IPS-18c (cell line): ENCODE results near the gene ETV4.

ENCODE experiments used
- H3K4me3 ChIP-seq: 2 replicates; pipeline ENCODE4 v1.7.0; 2013; ENCODE audit warnings: low read depth, mild to moderate bottlenecking, low read length, moderate library complexity; ENCODE audit not compliant: insufficient read depth
- H3K9me3 ChIP-seq: one replicate; pipeline ENCODE4 v1.6.1; 2013; ENCODE audit warnings: mild to moderate bottlenecking, low read length, moderate library complexity; ENCODE audit not compliant: control insufficient read depth, insufficient read depth

ETV4 gene

DNA sequence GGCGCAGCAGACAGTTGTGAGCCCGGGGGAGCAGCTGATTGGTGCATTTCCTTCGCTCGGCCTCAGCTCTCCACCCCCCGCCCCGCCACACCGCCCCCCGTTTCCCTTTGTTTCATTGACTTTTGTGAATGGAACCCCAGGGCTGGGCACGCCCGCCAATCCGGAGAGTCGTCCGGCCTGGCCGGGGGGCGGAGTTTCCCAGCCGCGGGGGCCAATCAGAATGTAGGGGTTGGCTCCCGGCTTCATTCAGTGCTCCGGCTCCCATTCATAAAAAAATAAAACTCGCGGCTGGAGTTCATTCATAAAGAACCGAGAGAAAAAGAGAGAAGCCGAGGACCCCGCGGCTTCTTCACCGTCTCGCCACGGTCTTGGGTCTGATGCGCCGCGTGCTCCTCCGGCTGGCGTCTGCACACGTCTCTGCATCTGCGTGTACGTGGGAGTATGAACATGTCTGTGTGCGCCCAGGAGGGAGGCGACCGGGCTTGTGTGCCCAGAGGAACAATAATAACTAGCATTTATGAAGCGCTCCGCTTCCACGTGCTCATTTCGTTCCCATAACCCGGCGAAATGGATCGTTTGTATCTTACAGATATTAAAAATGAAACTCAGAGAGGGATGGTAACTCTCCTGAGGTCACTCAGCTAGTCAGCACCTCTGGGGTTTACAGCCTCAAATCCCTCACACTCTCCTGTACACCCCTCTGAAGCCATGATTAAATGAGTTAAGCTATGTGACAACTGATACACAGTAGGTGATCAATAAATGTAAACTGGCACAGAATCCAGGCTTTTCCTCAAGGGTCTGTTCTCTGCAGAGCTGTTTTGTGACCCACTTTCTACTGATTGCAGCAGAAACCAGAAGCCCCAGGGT, at the start of gene ETV4:
TSS of gene ETV4 (minus strand) at position 22 of the 870 bp plus-strand sequence. CDS start 723 bp downstream, outside the sequence.
- peak within 1 kb of the TSS; percentile 74 for H3K4me3 ChIP-seq
- H3K9me3 ChIP-seq: no peaks in the 10 kb centered on the region

DNA sequence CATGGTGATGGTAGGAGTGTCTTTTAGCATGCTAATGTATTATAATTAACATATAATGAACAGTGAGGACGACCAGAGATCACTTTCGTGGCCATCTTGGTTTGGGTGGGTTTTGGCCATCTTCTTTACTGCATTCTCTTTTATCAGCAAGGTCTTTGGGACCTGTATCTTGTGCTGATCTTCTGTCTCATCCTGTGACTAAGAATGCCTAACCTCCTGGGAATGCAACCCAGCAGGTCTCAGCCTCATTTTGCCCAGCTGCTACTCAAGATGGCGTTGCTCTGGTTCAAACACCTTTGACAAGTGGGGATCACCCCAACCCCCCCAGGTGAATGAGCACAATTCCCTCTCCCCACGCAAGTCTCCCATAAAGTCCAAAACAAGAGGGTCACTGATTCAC, 49.3 kb upstream of the ETV4 start:
- no peak overlapping the region for H3K4me3 ChIP-seq
- no peaks in the 10 kb centered on the region for H3K9me3 ChIP-seq

DNA sequence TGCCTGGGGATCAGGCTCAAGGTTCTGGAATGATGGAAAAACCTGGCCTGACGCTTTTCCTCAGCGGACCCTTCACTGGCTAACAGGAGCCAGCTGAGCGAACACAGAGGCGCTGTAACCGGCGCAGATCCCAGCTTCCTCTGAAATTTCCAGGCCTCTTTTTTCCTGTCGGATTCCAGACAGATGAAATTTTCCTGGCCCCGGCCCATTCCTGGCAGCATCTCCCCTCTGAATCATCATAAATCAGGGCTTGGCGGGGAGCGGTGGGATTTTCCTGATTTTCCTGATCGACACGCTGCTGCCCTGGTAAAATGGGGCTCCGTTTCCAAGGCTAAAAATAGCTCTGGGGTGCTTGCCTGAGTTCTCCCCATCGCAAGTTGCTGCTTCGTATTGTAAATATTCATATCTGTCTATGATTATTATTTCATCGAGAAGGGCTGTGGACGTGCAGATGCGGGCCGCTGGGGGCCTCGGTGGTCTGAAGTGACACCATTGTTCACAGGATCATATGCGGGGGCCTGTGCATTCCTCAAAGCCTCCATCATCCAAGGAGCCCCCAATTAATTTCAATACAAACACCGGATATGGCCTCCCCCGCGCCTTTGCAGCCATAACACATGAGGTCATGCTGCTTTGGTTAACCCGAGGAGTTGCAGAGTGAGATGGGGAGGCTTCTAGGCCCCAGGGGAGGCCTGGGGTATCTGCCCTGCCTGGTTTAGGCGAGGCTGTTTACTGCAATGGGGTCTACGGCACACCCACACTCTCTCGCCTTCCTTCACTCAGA, 45.8 kb upstream of the ETV4 start:
- no peaks in the 10 kb centered on the region for H3K9me3 ChIP-seq
- H3K4me3 ChIP-seq: no peak overlapping the region

- H3K4me3 ChIP-seq: no peak overlapping the region
- H3K9me3 ChIP-seq: no peaks in the 10 kb centered on the region
These were observed 44.9 kb upstream of the ETV4 start for GRCh38 chr17:43591001-43591400.

DNA sequence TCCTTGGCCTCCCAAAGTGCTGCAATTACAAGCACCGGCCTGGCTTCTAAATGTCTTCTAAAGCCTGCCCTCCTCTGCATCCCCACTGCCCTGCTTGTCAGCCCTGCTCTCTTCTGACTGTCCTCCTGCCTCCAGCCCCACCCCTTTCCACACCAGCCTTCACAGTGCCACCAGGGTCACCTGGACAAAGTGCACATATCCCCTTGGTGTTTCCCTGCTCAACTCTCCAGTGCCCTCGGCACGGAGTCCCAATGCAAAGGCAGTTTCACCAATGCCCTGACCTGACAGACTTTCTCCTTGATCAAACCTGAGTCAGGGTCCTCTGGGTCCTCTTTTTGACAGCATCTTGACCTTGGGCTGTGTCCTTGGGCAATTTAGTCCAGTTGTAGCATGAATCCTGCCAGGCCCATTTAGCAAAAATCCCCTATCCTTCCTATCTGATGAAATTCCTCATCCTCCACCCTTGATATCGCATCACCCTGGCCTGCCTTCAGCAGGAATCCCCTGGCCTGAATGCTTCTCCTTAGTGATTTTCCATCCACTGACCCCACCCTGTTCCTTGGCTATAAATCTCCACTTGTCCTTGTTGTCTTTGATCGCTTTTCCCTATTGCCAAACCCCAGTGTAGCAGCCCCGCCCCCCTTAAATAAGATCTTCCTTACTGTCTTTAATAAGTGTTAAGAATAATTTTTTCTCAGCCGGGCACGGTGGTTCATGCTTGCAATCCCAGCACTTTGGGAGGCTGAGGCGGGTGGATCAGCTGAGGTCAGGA, 42.7 kb upstream of the ETV4 start:
- H3K9me3 ChIP-seq: no peaks in the 10 kb centered on the region
- H3K4me3 ChIP-seq: no peak overlapping the region

GRCh38 chr17:43588121-43588520, 42.0 kb upstream of the ETV4 start:
- Histone ChIP-seq H3K4me3 (no peak overlapping the region), H3K9me3 (no peaks in the 10 kb centered on the region)

DNA sequence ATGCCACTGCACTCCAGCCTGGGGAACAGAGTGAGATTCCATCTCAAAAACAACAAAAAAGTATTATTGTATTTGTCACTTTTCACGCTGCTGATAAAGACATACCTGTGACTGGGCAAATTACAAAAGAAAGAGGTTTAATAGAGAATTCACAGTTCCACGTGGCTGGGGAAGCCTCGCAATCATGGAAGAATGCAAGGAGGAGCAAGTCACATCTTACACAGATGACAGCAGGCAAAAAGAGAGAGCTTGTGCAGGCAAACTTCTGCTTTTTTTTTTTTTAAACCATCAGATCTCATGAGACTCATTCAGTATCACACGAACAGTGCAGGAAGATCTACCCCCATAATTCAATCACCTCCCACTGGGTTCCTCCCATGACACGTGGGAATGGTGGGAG, 41.5 kb upstream of the ETV4 start:
- H3K9me3 ChIP-seq: no peaks in the 10 kb centered on the region
- no peak overlapping the region for H3K4me3 ChIP-seq

GRCh38 chr17:43584666-43585102, 38.5 kb upstream of the ETV4 start:
- Histone ChIP-seq H3K4me3 (no peak overlapping the region), H3K9me3 (no peaks in the 10 kb centered on the region)

- H3K9me3 ChIP-seq: no peaks in the 10 kb centered on the region
- no peak overlapping the region for H3K4me3 ChIP-seq
These were observed 37.2 kb upstream of the ETV4 start for GRCh38 chr17:43583332-43583731.

GRCh38 chr17:43581613-43582012, 35.5 kb upstream of the ETV4 start:
- H3K4me3 ChIP-seq: no peak overlapping the region
- no peaks in the 10 kb centered on the region for H3K9me3 ChIP-seq

GRCh38 chr17:43581130-43581529, 35.0 kb upstream of the ETV4 start:
- H3K4me3 ChIP-seq: no peak overlapping the region

GRCh38 chr17:43579566-43580140, 33.5 kb upstream of the ETV4 start:
- Histone ChIP-seq H3K9me3 (no peaks in the 10 kb centered on the region), H3K4me3 (no peak overlapping the region)

More at GRCh38 chr17:43581130-43581529, 35.0 kb upstream of the ETV4 start:
- no peaks in the 10 kb centered on the region for H3K9me3 ChIP-seq

- H3K9me3 ChIP-seq: no peaks in the 10 kb centered on the region
- no peak overlapping the region; the same call in 1 of the 2 replicates for H3K4me3 ChIP-seq
These were observed 32.8 kb upstream of the ETV4 start for GRCh38 chr17:43578699-43579565.

DNA sequence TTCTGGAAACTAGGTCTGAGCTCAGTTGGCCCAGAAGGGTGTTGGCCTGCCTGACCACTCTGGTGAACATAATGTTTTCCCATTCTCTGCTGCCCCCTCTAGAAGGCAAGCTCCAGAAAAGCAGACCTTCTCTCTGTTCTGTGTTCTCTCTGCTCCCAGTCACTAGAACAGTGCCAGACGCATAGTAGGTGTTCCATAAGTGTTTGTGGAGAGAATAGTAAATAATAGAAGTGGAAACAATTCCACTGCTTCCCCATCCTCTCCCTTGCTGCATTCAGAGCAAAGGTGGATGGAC, 32.2 kb upstream of the ETV4 start:
- H3K4me3 ChIP-seq: no peak overlapping the region
- no peaks in the 10 kb centered on the region for H3K9me3 ChIP-seq

DNA sequence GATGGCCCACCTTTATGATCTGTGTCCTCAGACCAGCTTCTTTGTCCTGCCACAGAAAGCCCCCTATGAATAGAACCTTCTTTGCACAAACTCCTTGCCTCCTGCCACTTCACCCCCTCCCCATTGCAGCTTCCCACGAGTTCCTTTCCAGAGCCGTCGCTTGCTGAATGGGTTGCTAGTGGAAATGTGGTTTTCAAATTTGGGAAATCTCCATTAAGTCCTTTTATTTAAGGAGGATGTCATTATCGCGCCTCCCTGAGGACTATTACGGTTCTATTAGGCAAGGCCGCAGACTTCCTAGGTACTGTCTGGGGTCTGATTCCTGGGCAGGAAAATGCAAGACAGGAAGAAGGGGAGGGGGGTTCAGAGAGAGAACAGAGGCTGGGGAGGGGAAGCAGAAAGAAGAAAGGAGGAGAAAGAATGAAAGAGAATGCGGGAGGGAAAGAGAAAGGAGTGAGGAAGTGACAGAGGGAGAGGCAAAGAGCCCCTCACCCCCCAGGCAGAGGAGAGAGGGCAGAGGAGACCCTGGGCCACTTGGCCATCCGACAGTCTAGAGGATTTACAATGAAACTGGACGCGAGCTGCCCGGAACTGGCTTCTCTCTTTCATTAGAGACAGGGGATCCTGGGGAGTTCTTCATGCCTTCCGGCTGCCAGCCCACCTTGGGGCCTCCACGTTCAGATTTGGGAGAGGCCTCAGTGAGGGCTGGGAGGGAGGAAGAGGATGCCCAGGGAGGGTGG, 31.7 kb upstream of the ETV4 start:
- H3K4me3 ChIP-seq: no peak overlapping the region

More for the DNA sequence above, 31.7 kb upstream of the ETV4 start:
- no peaks in the 10 kb centered on the region for H3K9me3 ChIP-seq
